ENCODE measurements around the gene C1orf167.

Gene C1orf167

GRCh38 chr1:11777658-11778322, 15.8 kb downstream of the C1orf167 start:
- Histone ChIP-seq H3K4me3 (ENCODE audit: severe bottlenecking) (no peak overlapping the region), H3K27ac (ENCODE audit: poor library complexity, severe bottlenecking) (no peak overlapping the region), H3K4me1 (ENCODE audit: insufficient read depth, poor library complexity, severe bottlenecking) (no peaks in the 10 kb centered on the region), H3K36me3 (ENCODE audit: low read depth) (no peaks in the 10 kb centered on the region), H3K27me3 (ENCODE audit: insufficient read depth, poor library complexity, severe bottlenecking) (no peaks in the 10 kb centered on the region), H3K9me3 (ENCODE audit: severe bottlenecking) (no peaks in the 10 kb centered on the region)
- ATAC-seq (ENCODE audit: low read depth) (no peak), DNase-seq (ENCODE audit: low spot score) (no peak)
- TF ChIP-seq CTCF (IDR thresholded peaks at IDR 0.05; ENCODE audit: poor library complexity, severe bottlenecking), result no peak

- Histone ChIP-seq H3K4me1 (ENCODE audit: insufficient read depth, poor library complexity, severe bottlenecking) (no peaks in the 10 kb centered on the region), H3K9me3 (ENCODE audit: severe bottlenecking) (no peaks in the 10 kb centered on the region), H3K27ac (ENCODE audit: poor library complexity, severe bottlenecking) (no peak overlapping the region), H3K27me3 (ENCODE audit: insufficient read depth, poor library complexity, severe bottlenecking) (no peaks in the 10 kb centered on the region), H3K36me3 (ENCODE audit: low read depth) (no peaks in the 10 kb centered on the region), H3K4me3 (ENCODE audit: severe bottlenecking) (no peak overlapping the region)
- DNase-seq (ENCODE audit: low spot score), result no peak
- TF ChIP-seq CTCF (IDR thresholded peaks at IDR 0.05; ENCODE audit: poor library complexity, severe bottlenecking), result no peak
- no peak for ATAC-seq (ENCODE audit: low read depth)
These were observed 16.3 kb downstream of the C1orf167 start for GRCh38 chr1:11778336-11778735.

GRCh38 chr1:11778844-11779623, 17.0 kb downstream of the C1orf167 start:
- Histone ChIP-seq H3K27me3 (ENCODE audit: insufficient read depth, poor library complexity, severe bottlenecking) (no peaks in the 10 kb centered on the region), H3K4me1 (ENCODE audit: insufficient read depth, poor library complexity, severe bottlenecking) (no peaks in the 10 kb centered on the region), H3K36me3 (ENCODE audit: low read depth) (no peaks in the 10 kb centered on the region), H3K4me3 (ENCODE audit: severe bottlenecking) (no peak overlapping the region), H3K9me3 (ENCODE audit: severe bottlenecking) (no peaks in the 10 kb centered on the region), H3K27ac (ENCODE audit: poor library complexity, severe bottlenecking) (no peak overlapping the region)
- DNase-seq (ENCODE audit: low spot score), result no peak
- ATAC-seq (ENCODE audit: low read depth), result no peak
- TF ChIP-seq CTCF (IDR thresholded peaks at IDR 0.05; ENCODE audit: poor library complexity, severe bottlenecking), result no peak

- H3K27ac ChIP-seq (ENCODE audit: poor library complexity, severe bottlenecking), result no peak overlapping the region
- no peak for TF ChIP-seq CTCF (IDR thresholded peaks at IDR 0.05; ENCODE audit: poor library complexity, severe bottlenecking)
- DNase-seq (ENCODE audit: low spot score), result no peak
- H3K4me1 ChIP-seq (ENCODE audit: insufficient read depth, poor library complexity, severe bottlenecking), result no peaks in the 10 kb centered on the region
- no peaks in the 10 kb centered on the region for H3K9me3 ChIP-seq (ENCODE audit: severe bottlenecking)
- H3K36me3 ChIP-seq (ENCODE audit: low read depth), result no peaks in the 10 kb centered on the region
- no peak overlapping the region for H3K4me3 ChIP-seq (ENCODE audit: severe bottlenecking)
- H3K27me3 ChIP-seq (ENCODE audit: insufficient read depth, poor library complexity, severe bottlenecking), result no peaks in the 10 kb centered on the region
- no peak for ATAC-seq (ENCODE audit: low read depth)
These were observed 17.9 kb downstream of the C1orf167 start for GRCh38 chr1:11779715-11780379.
